ENCODE results near the gene CLINT1.

Gene CLINT1

DNA sequence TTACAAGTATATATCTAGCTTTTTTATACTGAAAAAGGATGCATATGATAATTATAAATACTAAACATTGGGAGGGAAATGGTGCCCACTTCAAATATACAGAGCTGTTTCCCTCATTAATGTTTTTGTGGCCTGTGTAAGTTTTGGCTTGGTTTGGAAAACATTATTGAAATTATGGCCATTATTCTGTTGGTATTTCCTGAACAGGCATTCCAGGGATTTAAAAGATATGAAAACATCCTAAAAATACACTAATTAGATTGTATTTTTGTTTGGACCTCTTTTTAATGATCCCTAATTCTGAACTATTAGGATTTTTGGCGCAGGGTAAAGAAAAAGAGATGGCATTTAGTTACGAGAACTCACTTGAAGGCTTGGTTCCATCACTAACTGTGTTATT is 50.9 kb downstream of the CLINT1 start:
- TF ChIP-seq, protein P1, sequence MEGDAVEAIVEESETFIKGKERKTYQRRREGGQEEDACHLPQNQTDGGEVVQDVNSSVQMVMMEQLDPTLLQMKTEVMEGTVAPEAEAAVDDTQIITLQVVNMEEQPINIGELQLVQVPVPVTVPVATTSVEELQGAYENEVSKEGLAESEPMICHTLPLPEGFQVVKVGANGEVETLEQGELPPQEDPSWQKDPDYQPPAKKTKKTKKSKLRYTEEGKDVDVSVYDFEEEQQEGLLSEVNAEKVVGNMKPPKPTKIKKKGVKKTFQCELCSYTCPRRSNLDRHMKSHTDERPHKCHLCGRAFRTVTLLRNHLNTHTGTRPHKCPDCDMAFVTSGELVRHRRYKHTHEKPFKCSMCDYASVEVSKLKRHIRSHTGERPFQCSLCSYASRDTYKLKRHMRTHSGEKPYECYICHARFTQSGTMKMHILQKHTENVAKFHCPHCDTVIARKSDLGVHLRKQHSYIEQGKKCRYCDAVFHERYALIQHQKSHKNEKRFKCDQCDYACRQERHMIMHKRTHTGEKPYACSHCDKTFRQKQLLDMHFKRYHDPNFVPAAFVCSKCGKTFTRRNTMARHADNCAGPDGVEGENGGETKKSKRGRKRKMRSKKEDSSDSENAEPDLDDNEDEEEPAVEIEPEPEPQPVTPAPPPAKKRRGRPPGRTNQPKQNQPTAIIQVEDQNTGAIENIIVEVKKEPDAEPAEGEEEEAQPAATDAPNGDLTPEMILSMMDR (IDR thresholded peaks at IDR 0.05; ENCODE audit: poor library complexity, severe bottlenecking) = no peak
- Histone ChIP-seq H3K27me3 (ENCODE audit: insufficient read depth, poor library complexity, severe bottlenecking) (no peaks in the 10 kb centered on the region), H3K27ac (ENCODE audit: poor library complexity, severe bottlenecking) (no peak overlapping the region), H3K4me1 (ENCODE audit: insufficient read depth, poor library complexity, severe bottlenecking) (no peaks in the 10 kb centered on the region), H3K4me3 (ENCODE audit: severe bottlenecking) (no peak overlapping the region), H3K36me3 (ENCODE audit: low read depth) (peaks cover 98% of the 10 kb centered on the region), H3K9me3 (ENCODE audit: severe bottlenecking) (no peaks in the 10 kb centered on the region)
- DNase-seq (ENCODE audit: low spot score) = no peak
- ATAC-seq (ENCODE audit: low read depth) = no peak

DNA sequence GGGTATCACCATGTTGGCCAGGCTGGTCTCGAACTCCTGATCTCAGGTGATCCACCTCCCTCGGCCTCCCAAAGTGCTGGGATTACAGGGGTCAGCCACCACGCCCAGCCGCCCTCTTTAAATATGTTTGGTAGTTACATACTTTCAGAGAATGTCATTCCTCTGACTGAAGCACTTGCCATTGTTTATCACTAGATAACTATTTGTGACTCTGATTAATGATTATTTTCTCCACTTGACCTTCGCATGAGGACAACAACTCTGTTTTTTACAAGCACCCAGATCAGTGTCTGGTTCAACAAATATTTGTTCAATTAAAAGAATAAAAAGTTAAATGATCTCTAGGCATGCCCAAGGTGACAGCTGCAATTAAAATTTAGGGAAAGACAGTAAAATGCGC is 56.2 kb downstream of the CLINT1 start:
- DNase-seq (ENCODE audit: low spot score) (no peak), ATAC-seq (ENCODE audit: low read depth) (no peak)
- Histone ChIP-seq H3K27ac (ENCODE audit: poor library complexity, severe bottlenecking) (no peak overlapping the region), H3K4me3 (ENCODE audit: severe bottlenecking) (no peak overlapping the region), H3K27me3 (ENCODE audit: insufficient read depth, poor library complexity, severe bottlenecking) (no peaks in the 10 kb centered on the region), H3K36me3 (ENCODE audit: low read depth) (peaks cover 84% of the 10 kb centered on the region), H3K9me3 (ENCODE audit: severe bottlenecking) (no peaks in the 10 kb centered on the region), H3K4me1 (ENCODE audit: insufficient read depth, poor library complexity, severe bottlenecking) (no peaks in the 10 kb centered on the region)
- TF ChIP-seq, protein P1 (IDR thresholded peaks at IDR 0.05; ENCODE audit: poor library complexity, severe bottlenecking) = no peak

DNA sequence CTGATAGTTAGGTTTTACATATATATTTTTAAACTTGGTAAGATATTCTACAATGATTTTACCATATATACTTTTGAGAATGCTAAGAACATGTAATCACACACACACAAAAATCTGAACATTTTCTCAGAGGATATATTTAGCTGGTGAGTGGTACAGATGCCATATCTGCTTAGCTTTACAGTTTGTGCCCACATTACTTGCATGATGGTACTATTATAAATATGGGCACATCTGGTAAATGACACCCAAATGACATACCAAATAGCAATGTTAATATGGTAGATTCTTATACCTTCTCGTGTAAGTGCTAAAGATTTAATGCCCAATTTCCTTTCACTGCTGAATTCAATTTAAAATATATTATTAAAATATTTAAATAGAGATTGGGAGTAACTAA is 58.8 kb downstream of the CLINT1 start:
- TF ChIP-seq, protein P1 (IDR thresholded peaks at IDR 0.05; ENCODE audit: poor library complexity, severe bottlenecking) = no peak
- Histone ChIP-seq H3K9me3 (ENCODE audit: severe bottlenecking) (no peaks in the 10 kb centered on the region), H3K27ac (ENCODE audit: poor library complexity, severe bottlenecking) (no peak overlapping the region), H3K36me3 (ENCODE audit: low read depth) (peaks cover 76% of the 10 kb centered on the region), H3K4me3 (ENCODE audit: severe bottlenecking) (no peak overlapping the region), H3K4me1 (ENCODE audit: insufficient read depth, poor library complexity, severe bottlenecking) (no peaks in the 10 kb centered on the region), H3K27me3 (ENCODE audit: insufficient read depth, poor library complexity, severe bottlenecking) (no peaks in the 10 kb centered on the region)
- DNase-seq (ENCODE audit: low spot score) (no peak), ATAC-seq (ENCODE audit: low read depth) (no peak)

DNA sequence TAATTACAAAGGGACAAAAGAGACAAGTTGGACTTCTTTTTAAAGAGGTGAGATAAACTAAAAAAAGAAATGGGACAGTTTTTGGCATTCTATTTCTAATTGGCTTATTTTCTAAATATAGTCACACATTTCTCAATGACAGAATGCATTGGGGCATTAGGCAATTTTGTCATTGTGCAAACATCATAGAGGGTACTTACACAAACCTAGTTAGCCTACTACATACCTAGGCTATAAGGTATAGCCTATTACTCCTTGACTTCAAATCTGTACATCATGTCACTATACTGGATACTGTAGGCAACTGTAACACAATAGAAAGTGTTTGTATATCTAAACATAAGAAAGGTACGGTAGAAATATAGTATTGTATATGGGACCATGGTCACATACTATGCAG is 59.4 kb downstream of the CLINT1 start:
- no peaks in the 10 kb centered on the region for H3K9me3 ChIP-seq (ENCODE audit: severe bottlenecking)
- no peak overlapping the region for H3K4me3 ChIP-seq (ENCODE audit: severe bottlenecking)
- DNase-seq (ENCODE audit: low spot score) (no peak), ATAC-seq (ENCODE audit: low read depth) (peak; percentile 36; the same call in 1 of the 3 replicates)
- H3K27me3 ChIP-seq (ENCODE audit: insufficient read depth, poor library complexity, severe bottlenecking) = no peaks in the 10 kb centered on the region
- H3K36me3 ChIP-seq (ENCODE audit: low read depth) = peaks cover 76% of the 10 kb centered on the region
- TF ChIP-seq, protein P1 (IDR thresholded peaks at IDR 0.05; ENCODE audit: poor library complexity, severe bottlenecking) = no peak
- H3K4me1 ChIP-seq (ENCODE audit: insufficient read depth, poor library complexity, severe bottlenecking) = no peaks in the 10 kb centered on the region
- no peak overlapping the region for H3K27ac ChIP-seq (ENCODE audit: poor library complexity, severe bottlenecking)

DNA sequence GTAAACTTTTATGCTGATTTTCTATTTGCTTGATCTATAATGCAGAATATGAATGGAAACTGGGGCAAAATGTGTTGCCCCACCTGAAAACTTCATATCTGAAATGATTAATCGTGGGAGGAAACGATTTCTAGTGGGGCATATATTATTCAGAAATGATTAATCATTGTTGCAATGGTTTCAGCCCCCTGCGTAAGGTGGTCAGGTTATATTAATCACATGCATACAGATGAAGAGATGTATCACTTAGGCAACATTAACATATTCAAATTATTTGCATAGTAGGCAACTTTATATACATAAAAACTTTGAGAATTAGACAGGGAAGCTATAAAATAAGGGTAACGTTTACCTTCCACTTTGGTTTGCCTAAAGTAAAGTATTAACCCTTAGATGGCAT is 65.6 kb downstream of the CLINT1 start:
- Histone ChIP-seq H3K4me1 (ENCODE audit: insufficient read depth, poor library complexity, severe bottlenecking) (no peaks in the 10 kb centered on the region), H3K9me3 (ENCODE audit: severe bottlenecking) (no peaks in the 10 kb centered on the region), H3K27ac (ENCODE audit: poor library complexity, severe bottlenecking) (no peak overlapping the region), H3K4me3 (ENCODE audit: severe bottlenecking) (no peak overlapping the region), H3K36me3 (ENCODE audit: low read depth) (peaks cover 88% of the 10 kb centered on the region), H3K27me3 (ENCODE audit: insufficient read depth, poor library complexity, severe bottlenecking) (no peaks in the 10 kb centered on the region)
- ATAC-seq (ENCODE audit: low read depth) = no peak
- no peak for DNase-seq (ENCODE audit: low spot score)
- TF ChIP-seq, protein P1 (IDR thresholded peaks at IDR 0.05; ENCODE audit: poor library complexity, severe bottlenecking) = no peak
